K562 (cell line): ENCODE data around the gene HSD17B8. TPM values are rescaled to one million over a fixed set of nuclear protein-coding genes. Genes with fewer than 3 reads are reported as not detected.

ENCODE experiments used
- CREB3L1 ChIP-seq: fragments of 450-650 bp; IDR thresholded peaks from 2 replicates; pipeline ENCODE4 v1.6.1; 2014; ENCODE audit warnings: low read depth, mild to moderate bottlenecking, moderate library complexity, borderline replicate concordance
- CTBP1 ChIP-seq: fragments of 450-650 bp; IDR thresholded peaks from 2 replicates; pipeline ENCODE4 v1.6.1; 2016; ENCODE audit warnings: borderline replicate concordance
- CTCF ChIP-seq, 3 experiments: IDR thresholded peaks in 2 of 3; conservative IDR thresholded peaks in 1 of 3; 2 replicates each; pipeline ENCODE4 v1.5.1; 2011 to 2012; ENCODE audit warnings: low read length in 3 of 3, mild to moderate bottlenecking in 3 of 3, control low read depth in 2 of 3, improper control_type of control experiment in 1 of 3, inconsistent platforms in 1 of 3, low read depth in 1 of 3, mixed read lengths in 1 of 3, moderate library complexity in 1 of 3; ENCODE audit not compliant: insufficient read depth in 2 of 3
- DPF2 ChIP-seq: fragments of 450-650 bp; IDR thresholded peaks from 2 replicates; pipeline ENCODE4 v1.6.1; 2016
- KLF13 ChIP-seq: fragments of 450-650 bp; IDR thresholded peaks from 2 replicates; pipeline ENCODE4 v1.6.1; 2016; ENCODE audit warnings: missing genetic modification characterization, low read depth, mild to moderate bottlenecking, missing compliant biosample characterization, moderate library complexity, borderline replicate concordance
- MLLT1 ChIP-seq, 2 experiments: fragments of 450-650 bp; IDR thresholded peaks; 2 replicates each; pipeline ENCODE4 v1.6.1; 2016
- MYNN ChIP-seq, 2 experiments: sonication (generic); formaldehyde crosslinking in 1 of 2; IDR thresholded peaks; 2 replicates each; pipeline versions ENCODE4 v1.5.0 to v1.6.1; 2016 to 2020; ENCODE audit warnings: antibody characterized with exemption in 1 of 2, missing genetic modification reagents in 1 of 2
- SPI1 ChIP-seq: IDR thresholded peaks from 2 replicates; pipeline ENCODE4 v1.6.1; 2011; ENCODE audit warnings: low read depth, low read length, control low read depth, borderline replicate concordance
- ZBED1 ChIP-seq: IDR thresholded peaks from 2 replicates; pipeline ENCODE4 v1.6.1; 2014
- ZMIZ1 ChIP-seq, 2 experiments: fragments of 150-350 bp in 1 of 2; IDR thresholded peaks; 2 replicates each; pipeline ENCODE4 v1.6.1; 2012 to 2016; ENCODE audit warnings: low read depth in 2 of 2, low read length in 2 of 2, mild to moderate bottlenecking in 1 of 2, moderate library complexity in 1 of 2
- ZNF609 ChIP-seq: sonication (generic); formaldehyde crosslinking; IDR thresholded peaks from 2 replicates; pipeline ENCODE4 v1.8.1; 2023; ENCODE audit warnings: missing genetic modification reagents, mild to moderate bottlenecking, borderline replicate concordance
- polyA plus RNA-seq, 8 experiments: library from polyadenylated mRNA; depleted of rRNA in 4 of 8; stranded (reverse) in 5 of 8; unstranded in 3 of 8; fragments of >200 nt; fragmentation: Nextera tagmentation in 2 of 8; fragmentation: Illumina TruSeq in 1 of 8; extraction: Ambion mirVana in 2 of 8; extraction: Trizol in 1 of 8; gene quantifications; 2 replicates each; pipeline versions ENCODE4 v1.2.1 to v1.2.3, GENCODE V29; 2011 to 2014; ENCODE audit warnings: inconsistent platforms in 1 of 8, missing spikeins in 1 of 8
- total RNA-seq, 7 experiments: library from RNA; depleted of rRNA in 6 of 7; stranded (reverse); fragments of >200 nt in 6 of 7; fragmentation: Illumina TruSeq in 2 of 7; extraction: Trizol in 2 of 7; gene quantifications; 2 replicates each; pipeline versions ENCODE4 v1.2.1 to v1.2.3, GENCODE V29; 2011 to 2021; ENCODE audit warnings: low replicate concordance in 1 of 7

HSD17B8 gene
- total and polyA plus RNA-seq, 9 of the 15 experiments (the other 6 are each of a cell fraction or from before 2014, with no cell fraction given), result 3.7 to 35.2 (median 14.2) TPM

- TF ChIP-seq CTCF (IDR thresholded peaks at IDR 0.05 in 2 of 3, conservative IDR thresholded peaks at IDR 0.05 in 1 of 3; ENCODE audit: insufficient read depth in 2 of 3, low read depth in 1 of 3, low read length in 3 of 3) (peak; percentile 80 to 93 (median 90)), ZMIZ1 (IDR thresholded peaks at IDR 0.05; ENCODE audit: low read depth in 2 of 2, low read length in 2 of 2) (peak in 1 of 2 experiments; percentile 51; a peak in 1 of 4 replicates), MYNN (IDR thresholded peaks at IDR 0.05) (peak; percentile 38; the same call in 1 of the 2 replicates), MYNN (CRISPR knock-in tag; IDR thresholded peaks at IDR 0.05) (no peak), DPF2 (0 out of 2 replicates have a peak, but pooled peaks have one; percentile 39), KLF13 (tag) (peak; percentile 15; the same call in 1 of the 2 replicates), ZBED1 (no peak), SPI1 (no peak), CREB3L1 (0 out of 2 replicates have a peak, but pooled peaks have one; percentile 11), ZNF609 (CRISPR knock-in tag) (no peak), CTBP1 (peak; percentile 44; the same call in 1 of the 2 replicates), MLLT1 (IDR thresholded peaks at IDR 0.05) (0 out of 4 replicates have a peak, but pooled peaks of 1 of the 2 experiments have one; percentile 39)
Measured at GRCh38 chr6:33197431-33198048, 6.9 kb upstream of the HSD17B8 start (continued).
